Stimulated activated CD8-positive, alpha-beta memory T cell treated with anti-CD3 and anti-CD28 coated beads, Interleukin-7, amount 100 ng/mL, for 4 hours (primary cell): Measurements from ENCODE around the gene STPG4.
"Not testable (repeated sequence)": the region's sequence is repeated elsewhere in the genome, so short reads cannot be mapped to it uniquely, and the experiment has no call there.

Experiments used
- DNase-seq, 2 donors: peaks; one replicate each; pipeline ENCODE4 v3.0.0-alpha.2; 2020; ENCODE audit warnings: low read depth in 2 of 2

STPG4 gene

GRCh38 chr2:47155091-47155876, at the start of gene STPG4:
Gene STPG4 (minus strand): TSS chr2:47155308. CDS start chr2:47155251, 57 bp downstream.
- no peak for DNase-seq

GRCh38 chr2:47204691-47205090, 49.6 kb upstream of the STPG4 start:
- DNase-seq, result no peak

GRCh38 chr2:47203995-47204394, 48.9 kb upstream of the STPG4 start:
- no peak for DNase-seq

GRCh38 chr2:47201224-47201623, 46.1 kb upstream of the STPG4 start:
- no peak for DNase-seq

- DNase-seq, result no peak
These were observed 43.9 kb upstream of the STPG4 start for GRCh38 chr2:47198985-47199451.

- DNase-seq, result no peak
These were observed 41.4 kb upstream of the STPG4 start for GRCh38 chr2:47196499-47196898.

GRCh38 chr2:47196046-47196445, 40.9 kb upstream of the STPG4 start:
- no peak for DNase-seq

GRCh38 chr2:47195148-47195547, 40.0 kb upstream of the STPG4 start:
- DNase-seq, result no peak

- no peak for DNase-seq
These were observed 39.3 kb upstream of the STPG4 start for GRCh38 chr2:47194410-47194809.

- DNase-seq, result no peak
These were observed 38.5 kb upstream of the STPG4 start for GRCh38 chr2:47193607-47194006.

- DNase-seq, result no peak
These were observed 35.2 kb upstream of the STPG4 start for GRCh38 chr2:47190188-47190881.

GRCh38 chr2:47189635-47190034, 34.5 kb upstream of the STPG4 start:
- no peak for DNase-seq

- no peak for DNase-seq
These were observed 32.0 kb upstream of the STPG4 start for GRCh38 chr2:47187069-47187468.

GRCh38 chr2:47186351-47186750, 31.2 kb upstream of the STPG4 start:
- no peak for DNase-seq

- not testable (repeated sequence) for DNase-seq
These were observed 30.0 kb upstream of the STPG4 start for GRCh38 chr2:47185098-47185497.

- no peak for DNase-seq
These were observed 26.1 kb upstream of the STPG4 start for GRCh38 chr2:47181176-47181575.

- DNase-seq, result no peak
These were observed 25.4 kb upstream of the STPG4 start for GRCh38 chr2:47180531-47180930.

- DNase-seq, result no peak
These were observed 24.3 kb upstream of the STPG4 start for GRCh38 chr2:47179388-47179787.

- DNase-seq, result no peak
These were observed 23.2 kb upstream of the STPG4 start for GRCh38 chr2:47178341-47178740.

GRCh38 chr2:47177043-47177565, 22.0 kb upstream of the STPG4 start:
- no peak for DNase-seq

- DNase-seq, result peak in 1 of 2 donors; percentile 12
These were observed 19.7 kb upstream of the STPG4 start for GRCh38 chr2:47174733-47175361.

- DNase-seq, result no peak
These were observed 19.1 kb upstream of the STPG4 start for GRCh38 chr2:47173986-47174732.
